ENCODE results near the gene WNT3. TPM values are rescaled to one million over a fixed set of nuclear protein-coding genes. Genes with fewer than 3 reads are reported as not detected.

WNT3 gene
- total RNA-seq, 2 experiments from 2014 or later: 0.10 TPM; not detected in 1

GRCh38 chr17:46839211-46839610 is 20.7 kb upstream of the WNT3 start:
- CTCF ChIA-PET: no interaction called here
- POLR2A ChIA-PET: no interaction called here

- CTCF ChIA-PET: no interaction called here
- POLR2A ChIA-PET: no interaction called here
Measured at GRCh38 chr17:46837521-46837920, 19.0 kb upstream of the WNT3 start.

DNA sequence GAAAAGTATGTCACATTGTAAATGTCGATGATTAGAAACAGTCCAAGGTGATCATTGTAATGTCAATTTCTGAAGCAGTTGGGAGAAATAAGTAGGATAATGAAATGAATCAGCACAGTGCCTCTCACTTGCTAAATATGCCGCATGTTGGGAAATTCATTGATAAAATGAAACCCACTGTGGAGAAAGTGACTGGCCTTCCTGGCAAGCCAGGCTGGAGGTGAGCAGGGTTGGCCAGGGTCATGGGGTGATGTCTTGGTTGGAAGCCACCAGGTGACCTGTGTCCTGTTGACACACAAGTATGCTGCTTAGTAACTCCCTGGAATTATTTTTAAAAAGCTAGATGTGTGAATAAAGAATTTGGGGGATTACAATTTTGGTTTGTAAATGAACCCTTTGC is 18.0 kb upstream of the WNT3 start:
- POLR2A ChIA-PET: no interaction called here
- CTCF ChIA-PET: interaction anchor here (0.6 to 1.4 kb wide), 4 partner anchors 49 to 627 kb away, joined by 3 to 7 read pairs (median 4); no protein-coding TSS in a partner anchor

DNA sequence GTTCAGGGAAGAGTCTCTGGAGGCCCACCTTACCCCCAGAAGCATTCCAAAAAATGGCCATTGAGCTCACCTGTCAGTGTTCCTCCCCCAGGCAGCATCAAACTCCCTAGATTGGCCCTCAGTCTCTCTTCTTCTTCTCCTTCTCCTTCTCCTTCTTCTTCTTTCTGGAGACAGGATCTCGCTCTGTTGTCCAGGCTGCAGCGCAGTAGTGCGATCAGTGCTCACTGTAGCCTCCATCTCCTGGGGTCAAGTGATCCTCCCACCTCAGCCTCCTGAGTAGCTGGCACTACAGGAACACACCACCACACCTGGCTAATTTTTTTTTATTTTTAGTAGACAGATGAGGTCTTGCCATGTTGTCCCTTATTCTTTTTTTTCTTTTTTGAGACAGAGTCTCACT is 16.4 kb upstream of the WNT3 start:
- ChIA-PET CTCF (interaction anchor here (0.8 to 1.5 kb wide), 6 partner anchors 12 to 561 kb away, joined by 3 to 4 read pairs (median 3); no protein-coding TSS in a partner anchor), POLR2A (no interaction called here)

DNA sequence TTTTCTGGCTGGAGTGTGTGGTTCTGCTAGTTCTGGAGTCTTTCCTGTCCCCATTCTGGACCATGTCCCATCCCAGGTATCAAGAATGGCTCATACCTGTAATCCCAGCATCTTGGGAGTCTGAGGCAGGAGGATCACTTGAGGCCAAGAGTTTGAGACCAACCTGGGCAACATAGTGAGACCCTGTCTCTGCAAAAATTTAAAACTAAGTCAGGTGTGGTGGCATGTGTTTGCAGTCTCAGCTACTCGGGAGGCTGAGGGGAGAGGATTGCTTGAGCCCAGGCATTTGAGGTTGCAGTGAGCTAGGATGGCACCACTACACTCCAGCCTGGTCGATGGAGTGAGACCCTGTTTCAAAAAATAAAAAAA is 15.3 kb upstream of the WNT3 start:
- ChIA-PET POLR2A (no interaction called here), CTCF (no interaction called here)

DNA sequence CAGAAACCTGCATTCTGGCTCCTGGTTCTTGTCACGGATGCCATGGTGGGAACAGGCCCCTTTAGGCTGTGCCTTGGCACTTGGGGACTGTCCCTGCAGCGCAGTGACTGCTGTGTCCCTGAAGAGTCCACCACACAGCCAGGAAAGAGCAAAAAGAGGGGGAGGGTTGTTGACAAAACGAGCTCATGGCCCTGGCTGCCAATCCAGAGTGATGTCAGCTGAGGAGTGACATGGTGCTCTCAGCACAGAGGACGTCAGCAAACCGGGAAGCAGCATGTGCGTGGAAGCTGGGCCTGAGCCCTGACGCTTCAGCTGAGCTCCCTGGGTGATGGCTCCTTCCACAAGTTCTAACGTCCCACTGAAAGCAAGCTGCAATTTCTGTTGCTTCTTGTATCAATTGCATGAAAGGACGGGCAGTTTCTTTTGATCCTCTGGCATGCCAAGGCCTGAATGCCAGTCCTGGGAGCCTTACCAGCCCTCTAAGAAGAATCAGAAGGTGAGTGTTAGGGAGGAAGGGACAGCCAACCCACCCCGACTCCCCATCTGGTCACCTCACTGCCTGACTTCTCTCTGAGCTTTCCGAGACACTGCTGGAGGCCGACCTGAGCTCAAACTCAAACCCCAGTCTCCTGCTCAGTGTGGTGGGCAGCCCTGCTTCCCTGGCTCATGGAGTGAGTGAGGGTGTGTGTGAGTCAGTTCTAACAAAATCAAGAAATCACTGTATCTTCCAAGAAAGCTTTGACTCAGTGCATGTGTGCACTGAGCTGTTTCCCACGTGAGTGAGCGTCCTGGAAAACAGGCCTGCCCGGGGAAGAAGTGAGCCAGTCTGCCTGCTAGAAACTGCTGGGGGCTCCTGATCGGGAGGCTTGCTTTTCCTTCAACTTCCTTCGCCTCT is 14.7 kb upstream of the WNT3 start:
- ChIA-PET POLR2A (no interaction called here), CTCF (interaction anchor here (1.0 kb wide), 1 partner anchor 109 kb away, joined by 3 read pairs; no protein-coding TSS in a partner anchor)

- POLR2A ChIA-PET: no interaction called here
- CTCF ChIA-PET: interaction anchor here (1.0 kb wide), 1 partner anchor 110 kb away, joined by 3 read pairs; no protein-coding TSS in a partner anchor
Measured at GRCh38 chr17:46832331-46832821, 13.9 kb upstream of the WNT3 start.

- ChIA-PET CTCF (interaction anchor here (0.5 kb wide), 1 partner anchor 37 kb away, joined by 3 read pairs; no protein-coding TSS in a partner anchor), POLR2A (no interaction called here)
Measured at GRCh38 chr17:46831573-46832330, 13.3 kb upstream of the WNT3 start.

- ChIA-PET CTCF (no interaction called here), POLR2A (no interaction called here)
Measured at GRCh38 chr17:46827274-46827673, 8.8 kb upstream of the WNT3 start.

GRCh38 chr17:46826116-46826515 is 7.6 kb upstream of the WNT3 start:
- ChIA-PET CTCF (no interaction called here), POLR2A (no interaction called here)

- ChIA-PET POLR2A (no interaction called here), CTCF (no interaction called here)
Measured at GRCh38 chr17:46823657-46824056, 5.2 kb upstream of the WNT3 start.

GRCh38 chr17:46822388-46822921 is 4.0 kb upstream of the WNT3 start:
- POLR2A ChIA-PET: no interaction called here

GRCh38 chr17:46821482-46822387 is 3.2 kb upstream of the WNT3 start:
- CTCF ChIA-PET: interaction anchor here (1.0 kb wide), 1 partner anchor 14 kb away, joined by 4 read pairs; no protein-coding TSS in a partner anchor
- POLR2A ChIA-PET: no interaction called here

More at GRCh38 chr17:46822388-46822921, 4.0 kb upstream of the WNT3 start:
- CTCF ChIA-PET: no interaction called here

- POLR2A ChIA-PET: no interaction called here
- CTCF ChIA-PET: interaction anchor here (1.0 kb wide), 1 partner anchor 14 kb away, joined by 4 read pairs; no protein-coding TSS in a partner anchor
Measured at GRCh38 chr17:46820592-46821450, 2.3 kb upstream of the WNT3 start.

- CTCF ChIA-PET: no interaction called here
- POLR2A ChIA-PET: no interaction called here
Measured at GRCh38 chr17:46819906-46820351, 1.4 kb upstream of the WNT3 start.

- POLR2A ChIA-PET: no interaction called here
- CTCF ChIA-PET: no interaction called here
Measured at GRCh38 chr17:46818929-46819859, 702 bp upstream of the WNT3 start.

DNA sequence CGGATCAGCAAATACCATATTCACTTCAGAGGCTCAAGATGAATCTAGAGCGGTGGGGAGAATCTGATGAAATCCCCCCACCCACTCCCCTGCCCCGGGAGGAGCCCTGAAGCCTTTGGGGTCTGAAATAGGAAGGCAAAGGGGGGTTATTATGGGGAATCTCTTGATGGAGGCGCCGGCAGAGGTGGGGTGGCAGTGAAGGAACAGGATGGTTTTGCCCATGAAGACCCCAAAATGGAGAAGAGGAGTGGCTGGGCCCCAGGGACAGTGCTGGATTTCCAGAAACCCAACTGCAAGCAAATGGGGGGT is 637 bp downstream of the WNT3 start:
- POLR2A ChIA-PET: no interaction called here
- CTCF ChIA-PET: no interaction called here

Data from activated CD8-positive, alpha-beta memory T cell treated with anti-CD3 and anti-CD28 coated beads for 36 hours (primary cell).